DND-41 (cell line): ENCODE measurements around the gene OGDHL.

ENCODE experiments used
- ATAC-seq: fragments of 200-7000 bp; cut with Tn5 transposase; 3 replicates; pipeline ENCODE4 v1.9.1; 2021; ENCODE audit warnings: low read depth; ENCODE audit not compliant: insufficient read depth
- DNase-seq: peaks from one replicate; pipeline ENCODE4 v3.0.0-alpha.2; 2020
- H2AFZ ChIP-seq: 2 replicates; pipeline ENCODE4 v1.6.0; 2012; ENCODE audit warnings: low read depth, low read length
- H3K27ac ChIP-seq: 2 replicates; pipeline ENCODE4 v1.5.1; 2012; ENCODE audit warnings: low read length, inconsistent platforms
- H3K27me3 ChIP-seq: fragments of 200-600 bp; sonication (generic); 2 replicates; pipeline ENCODE4 v1.6.0; 2012; ENCODE audit warnings: low read length, mild to moderate bottlenecking, inconsistent platforms; ENCODE audit not compliant: insufficient read depth, poor library complexity
- H3K36me3 ChIP-seq: 2 replicates; pipeline ENCODE4 v1.5.1; 2012; ENCODE audit warnings: low read length, inconsistent platforms; ENCODE audit not compliant: insufficient read depth
- H3K4me1 ChIP-seq: 2 replicates; pipeline ENCODE4 v1.5.1; 2012; ENCODE audit warnings: mild to moderate bottlenecking, low read length; ENCODE audit not compliant: insufficient read depth
- H3K4me2 ChIP-seq: 2 replicates; pipeline ENCODE4 v1.6.0; 2012; ENCODE audit warnings: mild to moderate bottlenecking, moderate library complexity, low read length, inconsistent platforms; ENCODE audit not compliant: insufficient read depth
- H3K4me3 ChIP-seq, 2 experiments: fragments of 200-600 bp in 1 of 2; shearing (Covaris generic) in 1 of 2; 2 replicates each; pipeline ENCODE4 v1.5.1; 2012 to 2016; ENCODE audit warnings: inconsistent platforms in 2 of 2, low read length in 2 of 2, mild to moderate bottlenecking in 2 of 2, low read depth in 1 of 2, moderate library complexity in 1 of 2
- H3K79me2 ChIP-seq: 2 replicates; pipeline ENCODE4 v1.6.0; 2012; ENCODE audit warnings: low read length, inconsistent platforms; ENCODE audit not compliant: insufficient read depth
- H3K9ac ChIP-seq: 2 replicates; pipeline ENCODE4 v1.6.0; 2012; ENCODE audit warnings: low read depth, mild to moderate bottlenecking, inconsistent platforms, low read length, moderate library complexity
- H3K9me3 ChIP-seq: 2 replicates; pipeline ENCODE4 v1.5.1; 2012; ENCODE audit warnings: low read length, moderate library complexity, mild to moderate bottlenecking, inconsistent platforms; ENCODE audit not compliant: insufficient read depth, severe bottlenecking
- H4K20me1 ChIP-seq: 2 replicates; pipeline ENCODE4 v1.6.0; 2012; ENCODE audit warnings: low read length; ENCODE audit not compliant: insufficient read depth
- EZH2 ChIP-seq: IDR thresholded peaks from 3 replicates; pipeline ENCODE4 v1.6.1; 2012; ENCODE audit warnings: borderline replicate concordance, low read depth, mild to moderate bottlenecking, moderate library complexity, low read length, inconsistent platforms; ENCODE audit not compliant: severe bottlenecking
- TF ChIP-seq, protein P1 (sequence below): IDR thresholded peaks from 2 replicates; pipeline ENCODE4 v1.5.1; 2012; ENCODE audit warnings: borderline replicate concordance, low read length, moderate library complexity, mild to moderate bottlenecking; ENCODE audit not compliant: poor library complexity, severe bottlenecking; ENCODE audit errors: extremely low read depth

OGDHL gene

DNA sequence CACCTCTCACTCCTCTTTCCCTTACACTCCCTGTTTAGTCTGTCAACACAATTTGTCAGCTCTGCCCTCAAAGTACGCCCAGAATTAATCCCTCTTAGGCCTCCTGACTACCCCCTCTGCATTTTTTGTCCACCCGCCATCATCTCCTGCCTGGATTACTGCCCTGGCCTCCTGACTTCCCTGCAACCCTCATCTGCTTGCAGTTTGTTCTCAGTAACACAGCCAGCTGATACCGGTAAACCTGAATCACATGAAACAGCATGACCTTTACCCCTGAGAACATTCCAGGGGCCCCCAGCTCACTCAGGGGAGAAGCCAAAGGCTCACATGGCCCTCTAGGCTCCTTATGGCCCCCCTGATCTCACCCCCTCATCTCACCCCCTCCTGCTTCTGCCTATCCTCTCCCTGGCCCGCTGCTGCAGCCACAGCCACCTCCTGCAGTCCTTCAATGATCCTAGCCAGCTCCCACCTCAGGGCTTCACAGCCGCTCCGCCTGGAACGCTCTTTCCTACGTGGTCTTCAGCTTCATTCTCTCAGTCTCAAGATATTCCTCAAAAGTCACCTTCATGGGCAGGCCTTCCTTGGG lies 73.8 kb downstream of the OGDHL start:
- ATAC-seq = no peak
- H3K27me3 ChIP-seq = no peaks in the 10 kb centered on the region
- no peak overlapping the region for H2AFZ ChIP-seq
- H3K27ac ChIP-seq = no peak overlapping the region
- H3K4me3 ChIP-seq = no peak overlapping the region
- DNase-seq = no peak
- no peaks in the 10 kb centered on the region for H3K4me1 ChIP-seq
- H3K36me3 ChIP-seq = no peaks in the 10 kb centered on the region
- TF ChIP-seq, protein P1, sequence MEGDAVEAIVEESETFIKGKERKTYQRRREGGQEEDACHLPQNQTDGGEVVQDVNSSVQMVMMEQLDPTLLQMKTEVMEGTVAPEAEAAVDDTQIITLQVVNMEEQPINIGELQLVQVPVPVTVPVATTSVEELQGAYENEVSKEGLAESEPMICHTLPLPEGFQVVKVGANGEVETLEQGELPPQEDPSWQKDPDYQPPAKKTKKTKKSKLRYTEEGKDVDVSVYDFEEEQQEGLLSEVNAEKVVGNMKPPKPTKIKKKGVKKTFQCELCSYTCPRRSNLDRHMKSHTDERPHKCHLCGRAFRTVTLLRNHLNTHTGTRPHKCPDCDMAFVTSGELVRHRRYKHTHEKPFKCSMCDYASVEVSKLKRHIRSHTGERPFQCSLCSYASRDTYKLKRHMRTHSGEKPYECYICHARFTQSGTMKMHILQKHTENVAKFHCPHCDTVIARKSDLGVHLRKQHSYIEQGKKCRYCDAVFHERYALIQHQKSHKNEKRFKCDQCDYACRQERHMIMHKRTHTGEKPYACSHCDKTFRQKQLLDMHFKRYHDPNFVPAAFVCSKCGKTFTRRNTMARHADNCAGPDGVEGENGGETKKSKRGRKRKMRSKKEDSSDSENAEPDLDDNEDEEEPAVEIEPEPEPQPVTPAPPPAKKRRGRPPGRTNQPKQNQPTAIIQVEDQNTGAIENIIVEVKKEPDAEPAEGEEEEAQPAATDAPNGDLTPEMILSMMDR = no peak
- TF ChIP-seq EZH2 = no peak
- peaks cover 5% of the 10 kb centered on the region for H3K9me3 ChIP-seq
- H3K4me2 ChIP-seq = no peak overlapping the region
- H3K9ac ChIP-seq = no peak overlapping the region
- H3K79me2 ChIP-seq = no peaks in the 10 kb centered on the region
- H4K20me1 ChIP-seq = no peaks in the 10 kb centered on the region

DNA sequence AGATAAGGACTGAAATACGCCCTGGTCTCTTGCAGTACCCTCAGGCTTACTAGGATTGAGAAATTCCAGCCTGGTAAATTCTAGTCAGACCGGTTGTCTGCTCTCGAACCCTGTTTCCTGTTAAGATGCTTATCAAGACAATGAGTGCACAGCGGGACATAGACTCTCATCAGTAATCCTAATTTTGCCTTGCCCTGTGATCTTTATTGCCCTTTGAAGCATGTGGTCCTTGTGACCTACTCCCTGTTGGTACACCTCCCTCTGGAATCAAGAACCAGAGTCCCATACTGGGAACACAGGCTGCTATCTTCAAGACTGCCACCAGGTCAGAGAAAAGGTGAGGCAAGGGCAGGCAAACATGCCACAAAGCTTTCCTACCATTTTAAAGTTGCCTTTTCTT lies 75.5 kb downstream of the OGDHL start:
- no peaks in the 10 kb centered on the region for H4K20me1 ChIP-seq
- H3K9me3 ChIP-seq = peaks cover 5% of the 10 kb centered on the region
- no peaks in the 10 kb centered on the region for H3K4me1 ChIP-seq
- ATAC-seq (no peak), DNase-seq (no peak)
- H3K36me3 ChIP-seq = no peaks in the 10 kb centered on the region
- H3K27ac ChIP-seq = no peak overlapping the region
- no peak for TF ChIP-seq EZH2
- TF ChIP-seq, protein P1 = no peak
- H3K4me2 ChIP-seq = no peak overlapping the region
- H3K27me3 ChIP-seq = no peaks in the 10 kb centered on the region
- H2AFZ ChIP-seq = no peak overlapping the region
- no peaks in the 10 kb centered on the region for H3K79me2 ChIP-seq
- H3K4me3 ChIP-seq = no peak overlapping the region
- no peak overlapping the region for H3K9ac ChIP-seq
